ENCODE data around the gene ZNF488. TPM values are rescaled to one million over a fixed set of nuclear protein-coding genes. Genes with fewer than 3 reads are reported as not detected.

Gene ZNF488
- polyA plus RNA-seq, 1 donor from 2014 or later, result 0.85 TPM

- H3K79me2 ChIP-seq (replicated peaks; ENCODE audit: insufficient read depth, low read length), result no peaks in the 10 kb centered on the region
- H3F3A ChIP-seq (ENCODE audit: insufficient read depth, low read length, poor library complexity, severe bottlenecking), result no peaks in the 10 kb centered on the region
- H3K36me3 ChIP-seq (ENCODE audit: insufficient read depth, low read length), result no peaks in the 10 kb centered on the region
- no peak overlapping the region for H3K4me2 ChIP-seq (ENCODE audit: low read length)
- no peaks in the 10 kb centered on the region for H4K20me1 ChIP-seq (ENCODE audit: insufficient read depth)
- H3K27ac ChIP-seq (ENCODE audit: low read length), result no peak overlapping the region
- TF ChIP-seq EZH2 (IDR thresholded peaks at IDR 0.05; ENCODE audit: borderline replicate concordance, insufficient read depth, low read length, poor library complexity, severe bottlenecking) (no peak), MXI1 (conservative IDR thresholded peaks at IDR 0.05; ENCODE audit: poor library complexity, severe bottlenecking) (no peak), REST (IDR thresholded peaks at IDR 0.05; ENCODE audit: borderline replicate concordance) (no peak), TAF1 (IDR thresholded peaks at IDR 0.05; ENCODE audit: low read depth) (no peak), RAD21 (conservative IDR thresholded peaks at IDR 0.05) (no peak)
- TF ChIP-seq, protein P1, sequence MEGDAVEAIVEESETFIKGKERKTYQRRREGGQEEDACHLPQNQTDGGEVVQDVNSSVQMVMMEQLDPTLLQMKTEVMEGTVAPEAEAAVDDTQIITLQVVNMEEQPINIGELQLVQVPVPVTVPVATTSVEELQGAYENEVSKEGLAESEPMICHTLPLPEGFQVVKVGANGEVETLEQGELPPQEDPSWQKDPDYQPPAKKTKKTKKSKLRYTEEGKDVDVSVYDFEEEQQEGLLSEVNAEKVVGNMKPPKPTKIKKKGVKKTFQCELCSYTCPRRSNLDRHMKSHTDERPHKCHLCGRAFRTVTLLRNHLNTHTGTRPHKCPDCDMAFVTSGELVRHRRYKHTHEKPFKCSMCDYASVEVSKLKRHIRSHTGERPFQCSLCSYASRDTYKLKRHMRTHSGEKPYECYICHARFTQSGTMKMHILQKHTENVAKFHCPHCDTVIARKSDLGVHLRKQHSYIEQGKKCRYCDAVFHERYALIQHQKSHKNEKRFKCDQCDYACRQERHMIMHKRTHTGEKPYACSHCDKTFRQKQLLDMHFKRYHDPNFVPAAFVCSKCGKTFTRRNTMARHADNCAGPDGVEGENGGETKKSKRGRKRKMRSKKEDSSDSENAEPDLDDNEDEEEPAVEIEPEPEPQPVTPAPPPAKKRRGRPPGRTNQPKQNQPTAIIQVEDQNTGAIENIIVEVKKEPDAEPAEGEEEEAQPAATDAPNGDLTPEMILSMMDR (IDR thresholded peaks at IDR 0.05; ENCODE audit: poor library complexity, severe bottlenecking), result no peak
- no peak overlapping the region for H3K4me3 ChIP-seq (ENCODE audit: low read length)
- H2AFZ ChIP-seq (ENCODE audit: low read depth, low read length), result no peak overlapping the region
- no peaks in the 10 kb centered on the region for H3K27me3 ChIP-seq (ENCODE audit: insufficient read depth, low read depth, low read length)
- no peak overlapping the region for H3K9ac ChIP-seq (ENCODE audit: low read length)
- no peaks in the 10 kb centered on the region for H3K9me2 ChIP-seq (ENCODE audit: insufficient read depth, low read length)
- no peaks in the 10 kb centered on the region for H3K9me3 ChIP-seq (ENCODE audit: low read length)
These were observed 12.2 kb downstream of the ZNF488 start for GRCh38 chr10:47371629-47372485.

GRCh38 chr10:47370878-47371277 is 13.2 kb downstream of the ZNF488 start:
- no peaks in the 10 kb centered on the region for H3K36me3 ChIP-seq (ENCODE audit: insufficient read depth, low read length)
- no peaks in the 10 kb centered on the region for H3K27me3 ChIP-seq (ENCODE audit: insufficient read depth, low read depth, low read length)
- no peaks in the 10 kb centered on the region for H3F3A ChIP-seq (ENCODE audit: insufficient read depth, low read length, poor library complexity, severe bottlenecking)
- H3K9ac ChIP-seq (ENCODE audit: low read length), result no peak overlapping the region
- H3K4me3 ChIP-seq (ENCODE audit: low read length), result no peak overlapping the region
- no peaks in the 10 kb centered on the region for H3K79me2 ChIP-seq (replicated peaks; ENCODE audit: insufficient read depth, low read length)
- no peak overlapping the region for H3K4me2 ChIP-seq (ENCODE audit: low read length)
- no peak overlapping the region for H2AFZ ChIP-seq (ENCODE audit: low read depth, low read length)
- no peaks in the 10 kb centered on the region for H4K20me1 ChIP-seq (ENCODE audit: insufficient read depth)
- no peak for TF ChIP-seq RAD21 (conservative IDR thresholded peaks at IDR 0.05)
- no peak for TF ChIP-seq TAF1 (IDR thresholded peaks at IDR 0.05; ENCODE audit: low read depth)
- TF ChIP-seq SMC3 (conservative IDR thresholded peaks at IDR 0.05; ENCODE audit: poor library complexity), result no peak
- TF ChIP-seq EP300 (conservative IDR thresholded peaks at IDR 0.05; ENCODE audit: poor library complexity, severe bottlenecking), result no peak
- TF ChIP-seq REST (IDR thresholded peaks at IDR 0.05; ENCODE audit: borderline replicate concordance), result no peak
- no peak for TF ChIP-seq EZH2 (IDR thresholded peaks at IDR 0.05; ENCODE audit: borderline replicate concordance, insufficient read depth, low read length, poor library complexity, severe bottlenecking)
- no peak for TF ChIP-seq MXI1 (conservative IDR thresholded peaks at IDR 0.05; ENCODE audit: poor library complexity, severe bottlenecking)
- no peak for TF ChIP-seq POLR2AphosphoS5 (IDR thresholded peaks at IDR 0.05)
- TF ChIP-seq, protein P1 (IDR thresholded peaks at IDR 0.05; ENCODE audit: poor library complexity, severe bottlenecking), result no peak
- H3K9me3 ChIP-seq (ENCODE audit: low read length), result no peaks in the 10 kb centered on the region
- no peaks in the 10 kb centered on the region for H3K9me2 ChIP-seq (ENCODE audit: insufficient read depth, low read length)
- H3K27ac ChIP-seq (ENCODE audit: low read length), result no peak overlapping the region

Measured in neural cell (in vitro differentiated cells).